Natural killer cell (primary cell): ENCODE data around the gene DUSP5. TPM values are rescaled to one million over a fixed set of nuclear protein-coding genes. Genes with fewer than 3 reads are reported as not detected.

Source experiments
- ATAC-seq, 3 donors: fragments of 150-1000 bp in 2 of 3; fragments of 200-7000 bp in 1 of 3; cut with Tn5 transposase; 1 replicate in 1 of 3; 2 replicates in 2 of 3; pipeline ENCODE4 v1.10.0; 2021; ENCODE audit warnings: mild to moderate bottlenecking in 2 of 3, moderate library complexity in 2 of 3
- DNase-seq, 2 donors: peaks; one replicate each; pipeline versions ENCODE4 v3.0.0 to v3.0.0-alpha.2; 2013 to 2021; ENCODE audit warnings: mixed read lengths in 1 of 2
- H3K27ac ChIP-seq: one replicate; pipeline ENCODE4 v1.5.1; 2013; ENCODE audit warnings: mild to moderate bottlenecking, low read length
- H3K27me3 ChIP-seq: one replicate; pipeline ENCODE4 v1.6.1; 2013; ENCODE audit warnings: low read length; ENCODE audit not compliant: control insufficient read depth, insufficient read depth
- H3K36me3 ChIP-seq: one replicate; pipeline ENCODE4 v1.6.1; 2013; ENCODE audit warnings: low read length; ENCODE audit not compliant: control insufficient read depth, insufficient read depth
- H3K4me1 ChIP-seq: one replicate; pipeline ENCODE4 v1.6.1; 2013; ENCODE audit warnings: low read length; ENCODE audit not compliant: control insufficient read depth, insufficient read depth
- H3K4me3 ChIP-seq: one replicate; pipeline ENCODE4 v1.5.1; 2013; ENCODE audit warnings: low read length
- H3K9me3 ChIP-seq: one replicate; pipeline ENCODE4 v1.6.1; 2013; ENCODE audit warnings: low read length; ENCODE audit not compliant: control insufficient read depth, insufficient read depth
- H3K27ac Mint-ChIP-seq, 2 donors: one replicate each; pipeline ENCODE4 v1.8.0; 2022; ENCODE audit warnings: mild to moderate bottlenecking in 2 of 2, mixed read lengths in 2 of 2, moderate library complexity in 1 of 2
- H3K27me3 Mint-ChIP-seq, 2 donors: one replicate each; pipeline ENCODE4 v1.8.0; 2022; ENCODE audit warnings: low read depth in 2 of 2, mixed read lengths in 2 of 2
- H3K36me3 Mint-ChIP-seq: one replicate; pipeline ENCODE4 v1.8.0; 2022; ENCODE audit warnings: mixed read lengths
- H3K4me1 Mint-ChIP-seq, 2 donors: one replicate each; pipeline ENCODE4 v1.8.0; 2022; ENCODE audit warnings: mixed read lengths in 2 of 2
- H3K4me3 Mint-ChIP-seq: one replicate; pipeline ENCODE4 v1.8.0; 2022; ENCODE audit warnings: mild to moderate bottlenecking, moderate library complexity, mixed read lengths
- H3K9me3 Mint-ChIP-seq, 2 donors: one replicate each; pipeline ENCODE4 v1.8.0; 2022; ENCODE audit warnings: mixed read lengths in 2 of 2
- WGBS: methylation state at CpG from one replicate; pipeline ENCODE4 v1.1.7; 2013; ENCODE audit warnings: missing lambda C conversion rate; ENCODE audit not compliant: insufficient coverage; 5-methylcytosine and 5-hydroxymethylcytosine counted together
- intact Hi-C: fragments of 100-400 bp; cut with micrococcal nuclease; formaldehyde crosslinking; loops from one replicate; pipeline ENCODE4 v1.14.2; 2022
- total RNA-seq, 4 donors: library from RNA; stranded (reverse); fragments of 120-200 nt in 1 of 4; gene quantifications; one replicate each; pipeline versions ENCODE4 v1.2.3 to v1.2.4, GENCODE V29; 2013 to 2022
- TF ChIP-seq, protein P1 (sequence below): fragments of 200-600 bp; IDR thresholded peaks from one replicate; pipeline ENCODE4 v1.8.0; 2022; ENCODE audit warnings: antibody characterized with exemption

The DUSP5 gene
- total RNA-seq, 3 donors from 2014 or later (not counting 1 experiment from before 2014, with no cell fraction given): 56.3 to 98.9 (median 69.6) TPM

DNA sequence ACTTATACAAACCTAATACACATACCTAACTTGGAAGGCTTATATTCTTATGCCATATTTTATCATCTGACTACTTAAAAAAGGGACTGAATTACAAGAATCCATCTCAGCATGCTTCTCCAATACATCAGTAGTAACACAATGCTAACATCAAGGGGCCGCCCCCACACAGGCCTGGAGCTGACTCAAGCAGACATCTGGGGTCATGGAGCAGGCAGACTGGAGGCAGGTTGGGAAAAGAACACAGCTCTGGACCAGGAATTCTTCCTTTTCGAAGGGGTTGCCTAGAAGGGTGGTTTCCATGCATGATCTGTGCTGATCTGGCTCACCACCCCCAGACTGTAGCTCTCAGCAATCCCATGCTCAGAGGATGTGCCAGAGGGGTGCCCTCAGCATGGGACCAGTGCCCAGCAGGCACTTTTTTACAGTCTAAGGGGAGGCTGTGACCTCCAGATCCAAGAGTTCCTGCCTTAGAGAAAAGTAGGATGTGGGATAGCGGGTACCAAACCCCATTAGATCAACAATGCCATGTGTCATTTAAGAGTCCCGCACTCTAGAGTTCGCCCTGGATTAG, 26.1 kb upstream of the DUSP5 start:
- Histone ChIP-seq H3K27me3 (no peaks in the 10 kb centered on the region), H3K4me1 (no peaks in the 10 kb centered on the region), H3K27ac (no peak overlapping the region), H3K9me3 (no peaks in the 10 kb centered on the region), H3K4me3 (no peak overlapping the region), H3K36me3 (no peaks in the 10 kb centered on the region)
- TF ChIP-seq, protein P1, sequence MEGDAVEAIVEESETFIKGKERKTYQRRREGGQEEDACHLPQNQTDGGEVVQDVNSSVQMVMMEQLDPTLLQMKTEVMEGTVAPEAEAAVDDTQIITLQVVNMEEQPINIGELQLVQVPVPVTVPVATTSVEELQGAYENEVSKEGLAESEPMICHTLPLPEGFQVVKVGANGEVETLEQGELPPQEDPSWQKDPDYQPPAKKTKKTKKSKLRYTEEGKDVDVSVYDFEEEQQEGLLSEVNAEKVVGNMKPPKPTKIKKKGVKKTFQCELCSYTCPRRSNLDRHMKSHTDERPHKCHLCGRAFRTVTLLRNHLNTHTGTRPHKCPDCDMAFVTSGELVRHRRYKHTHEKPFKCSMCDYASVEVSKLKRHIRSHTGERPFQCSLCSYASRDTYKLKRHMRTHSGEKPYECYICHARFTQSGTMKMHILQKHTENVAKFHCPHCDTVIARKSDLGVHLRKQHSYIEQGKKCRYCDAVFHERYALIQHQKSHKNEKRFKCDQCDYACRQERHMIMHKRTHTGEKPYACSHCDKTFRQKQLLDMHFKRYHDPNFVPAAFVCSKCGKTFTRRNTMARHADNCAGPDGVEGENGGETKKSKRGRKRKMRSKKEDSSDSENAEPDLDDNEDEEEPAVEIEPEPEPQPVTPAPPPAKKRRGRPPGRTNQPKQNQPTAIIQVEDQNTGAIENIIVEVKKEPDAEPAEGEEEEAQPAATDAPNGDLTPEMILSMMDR: no peak
- no peak overlapping the region for H3K4me3 Mint-ChIP-seq
- WGBS: 97% methylated on average over 5 of the region's 5 CpGs
- no peak overlapping the region for H3K27ac Mint-ChIP-seq
- H3K9me3 Mint-ChIP-seq: no peaks in the 10 kb centered on the region
- no peaks in the 10 kb centered on the region for H3K36me3 Mint-ChIP-seq
- DNase-seq (no peak), ATAC-seq (no peak)
- intact Hi-C loops: no loop called here
- no peaks in the 10 kb centered on the region for H3K4me1 Mint-ChIP-seq
- H3K27me3 Mint-ChIP-seq: peaks cover 0 to under 1% of the 10 kb centered on the region in 2 donors

DNA sequence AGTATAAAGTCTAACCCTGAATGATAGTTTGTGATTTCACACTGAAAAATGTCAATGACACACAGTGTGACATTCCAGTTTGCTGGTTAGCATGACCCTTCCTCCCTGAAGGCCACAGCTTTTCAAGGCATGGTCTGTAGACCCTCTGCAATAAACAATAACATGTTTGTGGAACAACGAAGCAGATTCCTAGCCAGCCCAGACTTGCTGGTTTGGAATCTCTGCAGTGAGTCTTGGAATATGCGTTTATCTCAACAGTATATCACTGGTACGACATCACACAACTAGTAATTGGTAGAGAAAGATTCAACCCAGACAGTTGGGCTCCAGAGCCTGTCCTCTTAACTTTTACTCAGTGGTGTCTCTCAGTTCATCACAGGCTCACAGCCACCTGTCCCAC, 23.7 kb upstream of the DUSP5 start:
- Mint-ChIP-seq H3K4me1 (peaks cover 0 to 6% of the 10 kb centered on the region in 2 donors), H3K27me3 (peaks cover 4 to 6% of the 10 kb centered on the region in 2 donors), H3K36me3 (no peaks in the 10 kb centered on the region), H3K4me3 (no peak overlapping the region), H3K27ac (no peak overlapping the region), H3K9me3 (no peaks in the 10 kb centered on the region)
- H3K36me3 ChIP-seq: no peaks in the 10 kb centered on the region
- no peak for ATAC-seq
- WGBS: 97% methylated on average over 3 of the region's 3 CpGs
- H3K4me1 ChIP-seq: no peaks in the 10 kb centered on the region
- H3K4me3 ChIP-seq: no peak overlapping the region
- no peaks in the 10 kb centered on the region for H3K9me3 ChIP-seq
- TF ChIP-seq, protein P1: no peak
- H3K27ac ChIP-seq: no peak overlapping the region
- H3K27me3 ChIP-seq: no peaks in the 10 kb centered on the region
- intact Hi-C loops: no loop called here
- DNase-seq: no peak

DNA sequence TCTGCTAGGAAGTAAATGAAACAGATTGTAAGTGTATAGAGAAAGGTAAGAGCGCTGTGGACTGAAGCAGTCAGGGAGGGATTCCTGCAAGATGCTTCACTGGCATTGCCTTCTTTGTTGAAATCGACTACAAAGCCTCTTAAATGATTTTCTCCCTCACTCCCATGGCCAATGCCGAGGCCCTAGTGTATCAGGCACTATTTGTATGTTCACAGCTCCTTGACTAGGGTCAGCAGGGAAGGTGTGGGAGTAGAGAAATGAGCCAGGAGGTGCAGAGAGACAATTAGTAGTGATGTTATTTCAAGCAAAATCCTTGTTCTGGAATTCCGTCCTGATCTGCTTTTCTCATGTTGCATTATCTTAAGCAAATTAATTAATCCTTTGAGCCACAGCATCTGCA, 22.9 kb upstream of the DUSP5 start:
- DNase-seq: no peak
- peaks cover 4 to 6% of the 10 kb centered on the region in 2 donors for H3K27me3 Mint-ChIP-seq
- Histone ChIP-seq H3K4me3 (no peak overlapping the region), H3K4me1 (no peaks in the 10 kb centered on the region), H3K27me3 (no peaks in the 10 kb centered on the region), H3K36me3 (no peaks in the 10 kb centered on the region), H3K27ac (no peak overlapping the region), H3K9me3 (no peaks in the 10 kb centered on the region)
- no peaks in the 10 kb centered on the region for H3K36me3 Mint-ChIP-seq
- H3K27ac Mint-ChIP-seq: no peak overlapping the region
- peaks cover 0 to 6% of the 10 kb centered on the region in 2 donors for H3K4me1 Mint-ChIP-seq
- WGBS: 92% methylated on average over 2 of the region's 4 CpGs
- H3K4me3 Mint-ChIP-seq: no peak overlapping the region
- TF ChIP-seq, protein P1: no peak
- no peaks in the 10 kb centered on the region for H3K9me3 Mint-ChIP-seq
- ATAC-seq: no peak
- intact Hi-C loops: no loop called here
